H1 (cell line): ENCODE results near the gene NIT2. TPM values are rescaled to one million over a fixed set of nuclear protein-coding genes. Genes with fewer than 3 reads are reported as not detected.
A peak's percentile ranks its signal among the peaks of the same experiment; 100 is the strongest.

Source experiments
- ATF3 ChIP-seq: IDR thresholded peaks from 2 replicates; pipeline ENCODE4 v1.6.1; 2011; ENCODE audit warnings: low read depth, mild to moderate bottlenecking, low read length; ENCODE audit not compliant: insufficient read depth
- CHD1 ChIP-seq: IDR thresholded peaks from 2 replicates; pipeline ENCODE4 v1.6.1; 2012; ENCODE audit warnings: low read depth, low read length, improper control_type of control experiment
- CHD2 ChIP-seq: IDR thresholded peaks from 2 replicates; pipeline ENCODE4 v1.6.1; 2012; ENCODE audit warnings: low read length, improper control_type of control experiment
- CHD7 ChIP-seq: fragments of 300-600 bp; sonication (generic); IDR thresholded peaks from 2 replicates; pipeline ENCODE4 v1.7.1; 2012; ENCODE audit warnings: low read length, moderate library complexity, mild to moderate bottlenecking, inconsistent platforms; ENCODE audit not compliant: insufficient replicate concordance
- CTBP2 ChIP-seq: IDR thresholded peaks from 2 replicates; pipeline ENCODE4 v1.7.0; 2011; ENCODE audit warnings: borderline replicate concordance, mild to moderate bottlenecking, moderate library complexity, mixed read lengths, low read length; ENCODE audit not compliant: insufficient read depth, insufficient read length
- HDAC2 ChIP-seq, 2 experiments: fragments of 300-600 bp in 1 of 2; sonication (generic) in 1 of 2; IDR thresholded peaks; 2 replicates each; pipeline ENCODE4 v1.6.1; 2011 to 2012; ENCODE audit warnings: low read depth in 2 of 2, low read length in 2 of 2, mild to moderate bottlenecking in 2 of 2, moderate library complexity in 2 of 2, borderline replicate concordance in 1 of 2, inconsistent platforms in 1 of 2
- KDM1A ChIP-seq: fragments of 200-600, 300-600 bp; sonication (generic); IDR thresholded peaks from 2 replicates; pipeline ENCODE4 v1.7.1; 2016; ENCODE audit warnings: mild to moderate bottlenecking, low read length, borderline replicate concordance
- TAF1 ChIP-seq: IDR thresholded peaks from 2 replicates; pipeline ENCODE4 v1.6.1; 2011; ENCODE audit warnings: mild to moderate bottlenecking, low read depth, low read length
- polyA plus RNA-seq, 7 experiments: library from polyadenylated mRNA; depleted of rRNA in 3 of 7; stranded (reverse) in 5 of 7; unstranded in 2 of 7; fragments of >200 nt in 5 of 7; fragments of 200-250 nt in 2 of 7; gene quantifications; 1 replicate in 5 of 7; 2 replicates in 1 of 7; 4 replicates in 1 of 7; pipeline versions ENCODE4 v1.2.1 to v1.2.3, GENCODE V29; 2011 to 2013; ENCODE audit warnings: missing spikeins in 2 of 7, mixed read lengths in 2 of 7
- total RNA-seq: library from RNA; stranded (reverse); fragmentation: NEBNext Ultra II Directional; extraction: Animal tissue kit (Norgen Biotek cat#: 25700); gene quantifications from 2 replicates; pipeline ENCODE4 v1.2.1, GENCODE V29; 2021

NIT2 gene
- total and polyA plus RNA-seq, 2 of the 8 experiments (the other 6 are each of a cell fraction or from before 2014, with no cell fraction given), result 15.2 to 25.3 TPM

GRCh38 chr3:100400780-100401673 lies 66.5 kb downstream of the NIT2 start, which contains the start of the genes LNP1 and TOMM70 (continued):
- TF ChIP-seq TAF1, result peak; percentile 90
- TF ChIP-seq CTBP2, result no peak
- TF ChIP-seq CHD1, result no peak
- TF ChIP-seq KDM1A, result no peak
- no peak for TF ChIP-seq CHD7
- peak; percentile 49; the same call in 1 of the 2 replicates for TF ChIP-seq CHD2
- TF ChIP-seq ATF3, result no peak
- TF ChIP-seq HDAC2 (IDR thresholded peaks at IDR 0.05; ENCODE audit: borderline replicate concordance in 1 of 2, low read depth in 2 of 2, low read length in 2 of 2), result 0 out of 4 replicates have a peak, but pooled peaks of 1 of the 2 experiments have one; percentile 43
